Heart right ventricle (tissue), 16 donors: Measurements from ENCODE around the gene SLC23A2. TPM values are rescaled to one million over a fixed set of nuclear protein-coding genes. Genes with fewer than 3 reads are reported as not detected.

Experiments used
- ATAC-seq, 8 donors: fragments of 200-7000 bp; cut with Tn5 transposase; one replicate each; pipeline ENCODE4 v1.9.1; 2020; ENCODE audit warnings: mild to moderate bottlenecking in 8 of 8, moderate library complexity in 8 of 8, moderate number of reproducible peaks in 1 of 8
- DNase-seq, 2 donors: peaks; one replicate each; pipeline ENCODE4 v3.0.0-alpha.2; 2020
- H3K27ac ChIP-seq, 10 donors: fragments of 200-600 bp; sonication (generic) in 2 of 10; one replicate each; pipeline versions ENCODE4 v1.5.0 to v1.8.0; 2020 to 2022; ENCODE audit warnings: mild to moderate bottlenecking in 3 of 10
- H3K27me3 ChIP-seq, 7 donors: fragments of 200-600 bp; one replicate each; pipeline ENCODE4 v1.8.0; 2021 to 2022; ENCODE audit warnings: mild to moderate bottlenecking in 2 of 7
- H3K36me3 ChIP-seq, 9 donors: fragments of 200-600 bp; sonication (generic) in 1 of 9; one replicate each; pipeline versions ENCODE4 v1.5.0 to v1.8.0; 2020 to 2022; ENCODE audit warnings: mild to moderate bottlenecking in 2 of 9
- H3K4me1 ChIP-seq, 9 donors: fragments of 200-600 bp; sonication (generic) in 1 of 9; one replicate each; pipeline versions ENCODE4 v1.5.0 to v1.8.0; 2020 to 2022; ENCODE audit warnings: mild to moderate bottlenecking in 4 of 9
- H3K4me3 ChIP-seq, 10 donors: fragments of 200-600 bp; sonication (generic) in 2 of 10; one replicate each; pipeline versions ENCODE4 v1.5.0 to v1.8.0; 2020 to 2022; ENCODE audit warnings: mild to moderate bottlenecking in 7 of 10, moderate library complexity in 2 of 10
- H3K9me3 ChIP-seq, 11 donors: fragments of 200-600 bp in 10 of 11; sonication (generic) in 2 of 11; one replicate each; pipeline versions ENCODE4 v1.5.0 to v1.8.0; 2013 to 2022; ENCODE audit warnings: mild to moderate bottlenecking in 2 of 11, control low read depth in 1 of 11, moderate library complexity in 1 of 11
- WGBS, 2 donors: extraction: QIAGEN DNeasy Blood & Tissue Kit; methylation state at CpG; one replicate each; pipeline ENCODE4 v1.1.7; 2013; ENCODE audit warnings: inconsistent platforms in 1 of 2; 5-methylcytosine and 5-hydroxymethylcytosine counted together
- intact Hi-C, 10 donors: fragments of 100-400 bp; cut with DNase I; formaldehyde crosslinking; loops; one replicate each; pipeline versions ENCODE4 v1.11.1 to v1.14.2; 2022
- polyA plus RNA-seq, 2 donors: library from polyadenylated mRNA; stranded (reverse); fragments of 200-250 nt; gene quantifications; one replicate each; pipeline ENCODE4 v1.2.3, GENCODE V29; 2013
- total RNA-seq, 10 donors: library from RNA; stranded (reverse); fragmentation: NEBNext Ultra II Directional in 3 of 10; extraction: Animal tissue kit (Norgen Biotek cat#: 25700) in 3 of 10; gene quantifications; one replicate each; pipeline versions ENCODE4 v1.2.1 to v1.2.4, GENCODE V29; 2021 to 2023
- TF ChIP-seq, protein P1 (sequence below), 9 donors: fragments of 200-600 bp; sonication (generic) in 2 of 9; IDR thresholded peaks; one replicate each; pipeline versions ENCODE4 v1.5.0 to v1.8.0; 2021 to 2022; ENCODE audit warnings: antibody characterized with exemption in 9 of 9, mild to moderate bottlenecking in 5 of 9, moderate library complexity in 1 of 9
- donor health status: Arrhythmogenic right ventricular cardiomyopathy.
- donor health status: ischemic (EF 13 %, LVEDD 7.1; RV severe dilation, severe dysfunction).
- donor health status: healthy with polysubstance abuse.
- donor health status: DM: no; HTN: yes; CAD: no.
- donor health status: DM: no; HTN: no; CAD: no.
- donor health status: ischemic (EF 25% LVEDD 6.9; RV normal size, moderate dysfunction).
- donor health status: ischemic (EF 25% LVEDD 5.7; RV mildly dilated, moderate dysfunction).
- donor health status: healthy.
- donor health status: DM: yes; HTN: yes; CAD: no.
- donor health status: Ischemic cardiomyopathy.
- donor health status: ischemic (EF 35%, LVEDD 5.7; RV mildly dilated, moderate dysfunction).
- donor health status: nonischemic (EF 11% LVEDD 7.7; RV severe dilation, severe dysfunction).
- donor health status: DM: yes; HTN: yes; CAD: no.
- donor health status: PGD.
- donor health status: ischemic (EF 29% LVEDD 5.4; RV normal size, mild dysfunction).
- donor health status: nonischemic (EF 23%, LVEDD 6.1; RV moderate dilation, normal function).

Gene SLC23A2
- total and polyA plus RNA-seq, 12 donors: 2.0 to 12.3 (median 6.9) TPM

GRCh38 chr20:4808872-4809271, 192.4 kb downstream of the SLC23A2 start:
- H3K4me3 ChIP-seq: no peak overlapping the region
- peak overlapping the region in 1 of 10 donors; percentile 98 for H3K27ac ChIP-seq
- no peak for DNase-seq
- no peaks in the 10 kb centered on the region for H3K9me3 ChIP-seq
- peaks cover 0 to 85% (median 22%) of the 10 kb centered on the region in 9 donors for H3K4me1 ChIP-seq
- ATAC-seq: no peak
- H3K36me3 ChIP-seq: peaks cover 0 to 16% (median 0%) of the 10 kb centered on the region in 9 donors
- 81 to 82% methylated on average over 1 of the region's 1 CpG for WGBS, 2 donors
- intact Hi-C loops: no loop called here
- no peaks in the 10 kb centered on the region for H3K27me3 ChIP-seq
- TF ChIP-seq, protein P1, sequence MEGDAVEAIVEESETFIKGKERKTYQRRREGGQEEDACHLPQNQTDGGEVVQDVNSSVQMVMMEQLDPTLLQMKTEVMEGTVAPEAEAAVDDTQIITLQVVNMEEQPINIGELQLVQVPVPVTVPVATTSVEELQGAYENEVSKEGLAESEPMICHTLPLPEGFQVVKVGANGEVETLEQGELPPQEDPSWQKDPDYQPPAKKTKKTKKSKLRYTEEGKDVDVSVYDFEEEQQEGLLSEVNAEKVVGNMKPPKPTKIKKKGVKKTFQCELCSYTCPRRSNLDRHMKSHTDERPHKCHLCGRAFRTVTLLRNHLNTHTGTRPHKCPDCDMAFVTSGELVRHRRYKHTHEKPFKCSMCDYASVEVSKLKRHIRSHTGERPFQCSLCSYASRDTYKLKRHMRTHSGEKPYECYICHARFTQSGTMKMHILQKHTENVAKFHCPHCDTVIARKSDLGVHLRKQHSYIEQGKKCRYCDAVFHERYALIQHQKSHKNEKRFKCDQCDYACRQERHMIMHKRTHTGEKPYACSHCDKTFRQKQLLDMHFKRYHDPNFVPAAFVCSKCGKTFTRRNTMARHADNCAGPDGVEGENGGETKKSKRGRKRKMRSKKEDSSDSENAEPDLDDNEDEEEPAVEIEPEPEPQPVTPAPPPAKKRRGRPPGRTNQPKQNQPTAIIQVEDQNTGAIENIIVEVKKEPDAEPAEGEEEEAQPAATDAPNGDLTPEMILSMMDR (IDR thresholded peaks at IDR 0.05): no peak

DNA sequence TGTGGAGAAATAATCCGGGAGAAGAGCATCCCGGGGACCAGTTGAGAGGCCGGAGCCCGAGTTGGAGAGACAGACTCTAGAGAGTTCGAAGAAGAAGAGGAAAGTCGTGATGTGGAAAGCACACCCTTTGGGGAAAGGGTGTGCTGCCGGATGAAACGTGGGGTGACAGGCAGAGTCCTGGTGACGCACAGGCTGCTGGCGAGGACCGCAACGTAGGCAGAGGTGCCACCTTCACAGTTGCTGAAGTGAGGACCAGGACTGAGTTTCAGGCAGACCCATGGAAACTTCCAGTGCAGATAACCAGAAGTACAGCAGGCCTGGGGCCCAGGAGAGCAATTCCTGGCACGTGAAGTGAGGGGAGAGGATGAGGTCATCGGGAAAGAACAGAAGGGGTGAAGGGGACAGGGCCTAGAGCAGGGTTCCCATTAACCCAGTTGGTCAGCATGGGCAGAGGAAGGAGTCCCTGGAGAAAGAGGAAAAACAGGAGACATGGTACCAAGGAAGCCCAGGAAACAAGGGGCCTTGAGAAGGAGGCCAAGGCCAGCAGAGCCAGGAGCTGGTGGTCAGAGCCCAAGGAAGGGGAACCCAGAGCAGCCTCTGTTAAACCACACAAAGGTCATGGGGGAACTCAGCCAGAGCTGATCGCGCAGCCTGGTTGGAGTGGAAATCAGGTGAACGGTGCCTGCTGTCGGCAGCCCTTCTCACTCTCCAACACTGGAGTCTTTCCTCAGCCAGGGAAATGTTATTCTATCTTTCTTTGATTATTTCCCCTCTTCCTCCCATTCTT, 195.5 kb downstream of the SLC23A2 start:
- H3K9me3 ChIP-seq: no peaks in the 10 kb centered on the region
- intact Hi-C loops: no loop called here
- H3K36me3 ChIP-seq: peaks cover 0 to 38% (median 0%) of the 10 kb centered on the region in 9 donors
- DNase-seq (no peak), ATAC-seq (peak in 1 of 8 donors; percentile 43)
- H3K4me3 ChIP-seq: no peak overlapping the region
- H3K27ac ChIP-seq: peak overlapping the region in 1 of 10 donors; percentile 59
- WGBS, 2 donors: 75 to 84% methylated on average over 18 of the region's 18 CpGs
- H3K27me3 ChIP-seq: no peaks in the 10 kb centered on the region
- TF ChIP-seq, protein P1 (IDR thresholded peaks at IDR 0.05): no peak
- peaks cover 0 to 67% (median 7%) of the 10 kb centered on the region in 9 donors for H3K4me1 ChIP-seq

GRCh38 chr20:4802527-4802926, 198.8 kb downstream of the SLC23A2 start:
- no peak for ATAC-seq
- DNase-seq: no peak
- TF ChIP-seq, protein P1 (IDR thresholded peaks at IDR 0.05): no peak
- H3K36me3 ChIP-seq: peaks cover 0 to 71% (median 0%) of the 10 kb centered on the region in 9 donors
- H3K4me1 ChIP-seq: peaks cover 0 to 35% (median 0%) of the 10 kb centered on the region in 9 donors
- WGBS, 2 donors: 83 to 86% methylated on average over 3 of the region's 3 CpGs
- H3K27me3 ChIP-seq: no peaks in the 10 kb centered on the region
- no peak overlapping the region for H3K27ac ChIP-seq
- intact Hi-C loops: no loop called here
- peaks cover 0 to 9% (median 3%) of the 10 kb centered on the region in 11 donors for H3K9me3 ChIP-seq
- H3K4me3 ChIP-seq: no peak overlapping the region

Other genes starting within 250 kb of the SLC23A2 start
- 10 to 100 TPM in 1 of 10 donors, 1 to 10 TPM in 9; 1.4 to 13.2 (median 3.8) TPM for gene RASSF2, start 177.9 kb downstream of the SLC23A2 start, total RNA-seq
- gene RASSF2, start 177.9 kb downstream of the SLC23A2 start, polyA plus RNA-seq: 1 to 10 TPM; 1.6 to 1.9 TPM
- 10 to 100 TPM; 75.2 to 96.4 (median 82.0) TPM for gene TMEM230, start 111.6 kb upstream of the SLC23A2 start, total RNA-seq
- 100 to 1,000 TPM in 1 of 2 donors, 10 to 100 TPM in 1; 85.9 to 135 TPM for gene TMEM230, start 111.6 kb upstream of the SLC23A2 start, polyA plus RNA-seq
- 10 to 100 TPM; 17.9 to 37.3 (median 21.4) TPM for gene PCNA, start 118.4 kb upstream of the SLC23A2 start, total RNA-seq
- gene PCNA, start 118.4 kb upstream of the SLC23A2 start, polyA plus RNA-seq: 10 to 100 TPM; 11.6 to 39.1 TPM
- 100 to 1,000 TPM in 1 of 10 donors, 10 to 100 TPM in 9; 67.5 to 100 (median 85.7) TPM for gene CDS2, start 125.5 kb upstream of the SLC23A2 start, total RNA-seq
- 10 to 100 TPM; 16.7 to 23.1 TPM for gene CDS2, start 125.5 kb upstream of the SLC23A2 start, polyA plus RNA-seq